ENCODE results near the gene BSDC1. TPM values are rescaled to one million over a fixed set of nuclear protein-coding genes. Genes with fewer than 3 reads are reported as not detected.
A peak's percentile ranks its signal among the peaks of the same experiment; 100 is the strongest.

The BSDC1 gene
- total RNA-seq, 1 donor from 2014 or later, result 71.9 TPM

DNA sequence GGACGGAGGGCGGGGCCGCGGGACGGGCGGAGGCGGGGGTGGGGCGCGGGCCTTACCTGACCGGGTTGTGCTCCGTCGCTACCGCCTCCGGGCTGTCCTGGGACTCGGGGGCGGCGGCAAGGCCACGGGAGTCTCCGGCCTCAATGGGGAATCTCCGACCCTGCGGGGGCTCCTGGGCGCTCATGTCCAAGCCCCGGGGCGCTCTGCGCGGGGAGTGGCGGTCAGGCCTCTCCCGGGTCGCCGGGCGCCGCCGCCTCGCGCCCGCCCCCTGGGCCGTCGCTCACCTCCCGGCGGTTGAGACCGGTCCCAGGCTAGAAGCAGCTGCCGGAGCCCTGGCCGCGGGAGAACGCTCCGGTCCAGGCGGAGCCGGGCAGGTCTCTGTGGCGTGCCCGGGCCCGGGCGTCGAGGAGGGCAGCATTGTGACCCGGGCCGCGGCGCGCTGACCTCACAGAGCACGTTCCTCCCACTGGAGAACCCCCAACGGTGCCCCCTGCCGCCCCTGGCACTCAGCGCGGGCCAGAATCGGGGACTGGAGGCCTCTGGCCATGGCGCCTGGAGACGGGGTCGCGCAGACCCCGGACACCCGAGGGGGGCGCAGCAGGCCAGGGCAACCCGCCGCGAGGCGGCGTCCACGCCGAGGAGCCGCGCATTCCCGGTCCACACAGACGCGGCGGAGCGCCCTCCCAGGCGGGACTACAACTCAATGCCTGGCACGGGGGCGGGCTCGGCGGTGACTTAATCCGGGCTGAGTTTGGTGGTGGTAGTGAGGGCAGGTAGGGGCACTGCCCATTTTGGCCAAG is 32.4 kb downstream of the BSDC1 start:
- Mint-ChIP-seq H3K4me1 (ENCODE audit: low read depth, unreplicated experiment) (peaks cover 4% of the 10 kb centered on the region), H3K36me3 (ENCODE audit: low read depth, unreplicated experiment) (peaks cover 18% of the 10 kb centered on the region), H3K27ac (ENCODE audit: unreplicated experiment) (peak overlapping the region; percentile 12), H3K9me3 (ENCODE audit: unreplicated experiment) (no peaks in the 10 kb centered on the region), H3K4me3 (ENCODE audit: unreplicated experiment) (no peak overlapping the region), H3K27me3 (ENCODE audit: low read depth, unreplicated experiment) (no peaks in the 10 kb centered on the region)
- Histone ChIP-seq H2AFZ (ENCODE audit: low read depth, low read length) (no peak overlapping the region), H3K9me3 (ENCODE audit: insufficient read depth, low read depth, low read length) (no peaks in the 10 kb centered on the region), H4K20me1 (ENCODE audit: insufficient read depth, low read length) (peaks cover 9% of the 10 kb centered on the region), H3K9ac (ENCODE audit: low read length) (peak overlapping the region; percentile 65), H3K4me3 (ENCODE audit: insufficient read depth, low read depth, low read length) (peak overlapping the region; percentile 51), H3K27me3 (ENCODE audit: insufficient read depth, low read length) (no peaks in the 10 kb centered on the region), H3K36me3 (ENCODE audit: insufficient read depth, low read length) (peaks cover 10% of the 10 kb centered on the region), H3K4me2 (ENCODE audit: low read length) (peak overlapping the region; percentile 89), H3K79me2 (ENCODE audit: insufficient read depth, low read length) (no peaks in the 10 kb centered on the region), H3K4me1 (ENCODE audit: insufficient read depth, low read length) (peaks cover 11% of the 10 kb centered on the region), H3K27ac (ENCODE audit: low read depth, low read length) (no peak overlapping the region)
- FAIRE-seq (no peak), DNase-seq (ENCODE audit: low read depth) (peak; percentile 16)
- TF ChIP-seq, protein P1, sequence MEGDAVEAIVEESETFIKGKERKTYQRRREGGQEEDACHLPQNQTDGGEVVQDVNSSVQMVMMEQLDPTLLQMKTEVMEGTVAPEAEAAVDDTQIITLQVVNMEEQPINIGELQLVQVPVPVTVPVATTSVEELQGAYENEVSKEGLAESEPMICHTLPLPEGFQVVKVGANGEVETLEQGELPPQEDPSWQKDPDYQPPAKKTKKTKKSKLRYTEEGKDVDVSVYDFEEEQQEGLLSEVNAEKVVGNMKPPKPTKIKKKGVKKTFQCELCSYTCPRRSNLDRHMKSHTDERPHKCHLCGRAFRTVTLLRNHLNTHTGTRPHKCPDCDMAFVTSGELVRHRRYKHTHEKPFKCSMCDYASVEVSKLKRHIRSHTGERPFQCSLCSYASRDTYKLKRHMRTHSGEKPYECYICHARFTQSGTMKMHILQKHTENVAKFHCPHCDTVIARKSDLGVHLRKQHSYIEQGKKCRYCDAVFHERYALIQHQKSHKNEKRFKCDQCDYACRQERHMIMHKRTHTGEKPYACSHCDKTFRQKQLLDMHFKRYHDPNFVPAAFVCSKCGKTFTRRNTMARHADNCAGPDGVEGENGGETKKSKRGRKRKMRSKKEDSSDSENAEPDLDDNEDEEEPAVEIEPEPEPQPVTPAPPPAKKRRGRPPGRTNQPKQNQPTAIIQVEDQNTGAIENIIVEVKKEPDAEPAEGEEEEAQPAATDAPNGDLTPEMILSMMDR (IDR thresholded peaks at IDR 0.05; ENCODE audit: insufficient read depth, low read depth, low read length), result peak; percentile 11
- TF ChIP-seq EZH2 (IDR thresholded peaks at IDR 0.05; ENCODE audit: insufficient read depth, low read length), result no peak

DNA sequence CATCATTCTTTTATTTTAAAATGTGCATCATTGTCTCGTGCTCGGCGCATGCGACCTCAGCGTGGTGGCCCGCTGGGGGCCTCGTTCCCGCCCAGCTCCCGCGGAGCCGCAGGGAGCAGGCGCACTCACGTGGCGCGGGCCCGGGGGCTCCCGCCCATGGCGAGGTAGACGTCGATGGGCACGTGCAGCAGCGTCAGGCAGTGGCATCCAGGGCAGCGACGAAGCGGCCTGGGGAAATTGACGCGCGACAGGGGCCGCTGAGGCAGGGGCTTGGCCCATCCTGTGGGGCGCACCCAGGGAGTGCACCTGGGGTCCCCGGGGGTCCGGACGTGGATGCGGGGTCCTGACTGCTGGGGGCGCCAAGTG is 33.0 kb downstream of the BSDC1 start:
- no peaks in the 10 kb centered on the region for H3K79me2 ChIP-seq (ENCODE audit: insufficient read depth, low read length)
- no peak overlapping the region for H3K4me3 ChIP-seq (ENCODE audit: insufficient read depth, low read depth, low read length)
- FAIRE-seq, result no peak
- no peak for DNase-seq (ENCODE audit: low read depth)
- H3K36me3 ChIP-seq (ENCODE audit: insufficient read depth, low read length), result peaks cover 10% of the 10 kb centered on the region
- H3K36me3 Mint-ChIP-seq (ENCODE audit: low read depth, unreplicated experiment), result peaks cover 18% of the 10 kb centered on the region
- H3K4me1 Mint-ChIP-seq (ENCODE audit: low read depth, unreplicated experiment), result peaks cover 4% of the 10 kb centered on the region
- H4K20me1 ChIP-seq (ENCODE audit: insufficient read depth, low read length), result peaks cover 9% of the 10 kb centered on the region
- H3K4me1 ChIP-seq (ENCODE audit: insufficient read depth, low read length), result peaks cover 11% of the 10 kb centered on the region
- no peak overlapping the region for H3K4me3 Mint-ChIP-seq (ENCODE audit: unreplicated experiment)
- no peak overlapping the region for H3K9ac ChIP-seq (ENCODE audit: low read length)
- no peak overlapping the region for H3K27ac Mint-ChIP-seq (ENCODE audit: unreplicated experiment)
- H3K4me2 ChIP-seq (ENCODE audit: low read length), result peak overlapping the region; percentile 89
- no peaks in the 10 kb centered on the region for H3K9me3 ChIP-seq (ENCODE audit: insufficient read depth, low read depth, low read length)
- no peaks in the 10 kb centered on the region for H3K27me3 Mint-ChIP-seq (ENCODE audit: low read depth, unreplicated experiment)
- H3K9me3 Mint-ChIP-seq (ENCODE audit: unreplicated experiment), result no peaks in the 10 kb centered on the region
- no peak overlapping the region for H3K27ac ChIP-seq (ENCODE audit: low read depth, low read length)
- no peaks in the 10 kb centered on the region for H3K27me3 ChIP-seq (ENCODE audit: insufficient read depth, low read length)
- no peak for TF ChIP-seq EZH2 (IDR thresholded peaks at IDR 0.05; ENCODE audit: insufficient read depth, low read length)
- TF ChIP-seq, protein P1 (IDR thresholded peaks at IDR 0.05; ENCODE audit: insufficient read depth, low read depth, low read length), result no peak
- no peak overlapping the region for H2AFZ ChIP-seq (ENCODE audit: low read depth, low read length)

DNA sequence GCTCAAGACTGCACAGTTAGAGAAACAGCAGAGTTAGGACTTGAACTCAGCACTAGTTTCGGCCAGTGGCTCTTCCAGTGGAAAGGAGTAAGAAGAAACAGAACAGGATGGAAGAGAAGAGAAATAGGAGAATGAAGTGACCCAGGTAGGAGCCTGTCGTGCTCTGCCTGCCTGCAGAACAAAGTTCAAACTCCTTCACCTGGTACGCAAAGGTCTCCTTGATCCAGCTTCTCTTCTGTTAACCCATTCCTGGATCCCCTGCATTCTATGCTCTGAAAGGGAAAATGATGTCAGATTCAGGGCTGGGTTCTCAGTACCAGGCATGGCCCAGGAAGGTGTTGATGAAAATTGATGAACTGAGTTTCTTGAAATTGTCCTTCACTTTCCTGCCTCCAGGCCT is 35.8 kb downstream of the BSDC1 start:
- H3K4me3 Mint-ChIP-seq (ENCODE audit: unreplicated experiment), result no peak overlapping the region
- no peak overlapping the region for H3K27ac Mint-ChIP-seq (ENCODE audit: unreplicated experiment)
- H3K4me3 ChIP-seq (ENCODE audit: insufficient read depth, low read depth, low read length), result no peak overlapping the region
- H3K27me3 ChIP-seq (ENCODE audit: insufficient read depth, low read length), result no peaks in the 10 kb centered on the region
- peaks cover 4% of the 10 kb centered on the region for H4K20me1 ChIP-seq (ENCODE audit: insufficient read depth, low read length)
- FAIRE-seq, result no peak
- no peak overlapping the region for H3K4me2 ChIP-seq (ENCODE audit: low read length)
- no peaks in the 10 kb centered on the region for H3K9me3 Mint-ChIP-seq (ENCODE audit: unreplicated experiment)
- H3K36me3 Mint-ChIP-seq (ENCODE audit: low read depth, unreplicated experiment), result peaks cover 14% of the 10 kb centered on the region
- H3K79me2 ChIP-seq (ENCODE audit: insufficient read depth, low read length), result no peaks in the 10 kb centered on the region
- H3K27ac ChIP-seq (ENCODE audit: low read depth, low read length), result no peak overlapping the region
- H3K27me3 Mint-ChIP-seq (ENCODE audit: low read depth, unreplicated experiment), result no peaks in the 10 kb centered on the region
- peaks cover 3% of the 10 kb centered on the region for H3K36me3 ChIP-seq (ENCODE audit: insufficient read depth, low read length)
- H2AFZ ChIP-seq (ENCODE audit: low read depth, low read length), result no peak overlapping the region
- TF ChIP-seq, protein P1 (IDR thresholded peaks at IDR 0.05; ENCODE audit: insufficient read depth, low read depth, low read length), result no peak
- TF ChIP-seq EZH2 (IDR thresholded peaks at IDR 0.05; ENCODE audit: insufficient read depth, low read length), result no peak
- H3K4me1 ChIP-seq (ENCODE audit: insufficient read depth, low read length), result peaks cover 18% of the 10 kb centered on the region
- peaks cover 13% of the 10 kb centered on the region for H3K4me1 Mint-ChIP-seq (ENCODE audit: low read depth, unreplicated experiment)
- DNase-seq (ENCODE audit: low read depth), result no peak
- H3K9me3 ChIP-seq (ENCODE audit: insufficient read depth, low read depth, low read length), result no peaks in the 10 kb centered on the region
- no peak overlapping the region for H3K9ac ChIP-seq (ENCODE audit: low read length)
